Thymus (tissue), 11 donors: Measurements from ENCODE around the gene ABI3. TPM values are rescaled to one million over a fixed set of nuclear protein-coding genes. Genes with fewer than 3 reads are reported as not detected.
"Not testable (repeated sequence)": the region's sequence is repeated elsewhere in the genome, so short reads cannot be mapped to it uniquely, and the experiment has no call there.

ENCODE experiments used
- DNase-seq, 9 donors: peaks; one replicate each; pipeline ENCODE4 v3.0.0-alpha.2; 2013; ENCODE audit warnings: low spot score in 9 of 9, low read depth in 6 of 9, missing footprints in 1 of 9
- H3K27ac ChIP-seq, 2 donors: one replicate each; pipeline ENCODE4 v1.5.1; 2013; ENCODE audit warnings: control low read depth in 1 of 2, low read depth in 1 of 2, low read length in 1 of 2, mild to moderate bottlenecking in 1 of 2, moderate library complexity in 1 of 2
- H3K27me3 ChIP-seq, 2 donors: one replicate each; pipeline ENCODE4 v1.5.1; 2013; ENCODE audit warnings: low read length in 1 of 2; ENCODE audit not compliant: control insufficient read depth in 2 of 2, insufficient read depth in 1 of 2
- H3K36me3 ChIP-seq, 2 donors: one replicate each; pipeline ENCODE4 v1.5.1; 2013; ENCODE audit warnings: low read length in 1 of 2, mild to moderate bottlenecking in 1 of 2, moderate library complexity in 1 of 2; ENCODE audit not compliant: control insufficient read depth in 2 of 2, insufficient read depth in 2 of 2
- H3K4me1 ChIP-seq, 2 donors: one replicate each; pipeline ENCODE4 v1.5.1; 2013; ENCODE audit warnings: low read length in 2 of 2; ENCODE audit not compliant: control insufficient read depth in 2 of 2, insufficient read depth in 2 of 2
- H3K4me3 ChIP-seq, 2 donors: one replicate each; pipeline ENCODE4 v1.5.1; 2013; ENCODE audit warnings: low read length in 2 of 2, control low read depth in 1 of 2, mild to moderate bottlenecking in 1 of 2
- H3K9me3 ChIP-seq, 2 donors: one replicate each; pipeline ENCODE4 v1.5.1; 2013; ENCODE audit warnings: low read length in 1 of 2, mild to moderate bottlenecking in 1 of 2; ENCODE audit not compliant: control insufficient read depth in 2 of 2, insufficient read depth in 1 of 2
- WGBS: extraction: QIAGEN DNeasy Blood & Tissue Kit; methylation state at CpG from one replicate; pipeline ENCODE4 v1.1.7; 2013; 5-methylcytosine and 5-hydroxymethylcytosine counted together
- polyA plus RNA-seq: library from polyadenylated mRNA; stranded (reverse); fragments of 200-250 nt; gene quantifications from one replicate; pipeline ENCODE4 v1.2.3, GENCODE V29; 2013
- total RNA-seq: library from RNA; stranded (reverse); fragments of 120-200 nt; gene quantifications from one replicate; pipeline ENCODE4 v1.2.4, GENCODE V29; 2013
- donor health status: healthy.

Gene ABI3
- total and polyA plus RNA-seq, 2 donors = 12.6 to 13.4 TPM

- 21% methylated on average over 5 of the region's 5 CpGs for WGBS
- no peaks in the 10 kb centered on the region for H3K27me3 ChIP-seq
- H3K4me1 ChIP-seq = no peaks in the 10 kb centered on the region
- DNase-seq = peak in 6 of 9 donors; percentile 1 to 59 (median 43)
- no peaks in the 10 kb centered on the region for H3K36me3 ChIP-seq
- H3K4me3 ChIP-seq = no peak overlapping the region
- H3K27ac ChIP-seq = no peak overlapping the region
- H3K9me3 ChIP-seq = peaks cover 5 to 39% of the 10 kb centered on the region in 2 donors
These were observed 30.2 kb upstream of the ABI3 start for GRCh38 chr17:49180303-49180702.

GRCh38 chr17:49180998-49181635 is 29.4 kb upstream of the ABI3 start:
- Histone ChIP-seq H3K27me3 (no peaks in the 10 kb centered on the region), H3K27ac (no peak overlapping the region), H3K4me3 (no peak overlapping the region), H3K4me1 (no peaks in the 10 kb centered on the region), H3K9me3 (peaks cover 1 to 35% of the 10 kb centered on the region in 2 donors), H3K36me3 (no peaks in the 10 kb centered on the region)
- DNase-seq = no peak
- 81% methylated on average over 6 of the region's 6 CpGs for WGBS

- no peak for DNase-seq
- WGBS = 93% methylated on average over 5 of the region's 5 CpGs
- Histone ChIP-seq H3K9me3 (peaks cover 0 to 24% of the 10 kb centered on the region in 2 donors), H3K4me3 (no peak overlapping the region), H3K27me3 (no peaks in the 10 kb centered on the region), H3K4me1 (no peaks in the 10 kb centered on the region), H3K27ac (no peak overlapping the region), H3K36me3 (no peaks in the 10 kb centered on the region)
These were observed 27.2 kb upstream of the ABI3 start for GRCh38 chr17:49183341-49183740.

- Histone ChIP-seq H3K9me3 (peaks cover 0 to 24% of the 10 kb centered on the region in 2 donors), H3K27me3 (no peaks in the 10 kb centered on the region), H3K4me3 (no peak overlapping the region), H3K4me1 (no peaks in the 10 kb centered on the region), H3K27ac (no peak overlapping the region), H3K36me3 (no peaks in the 10 kb centered on the region)
- no peak for DNase-seq
- 94% methylated on average over 7 of the region's 7 CpGs for WGBS
These were observed 26.7 kb upstream of the ABI3 start for GRCh38 chr17:49183801-49184200.

GRCh38 chr17:49184522-49184921 is 26.0 kb upstream of the ABI3 start:
- not testable (repeated sequence) for H3K27ac ChIP-seq, H3K4me1 ChIP-seq, H3K36me3 ChIP-seq, DNase-seq, H3K4me3 ChIP-seq, H3K27me3 ChIP-seq
- peaks cover 0 to 24% of the 10 kb centered on the region in 2 donors for H3K9me3 ChIP-seq

- whole genome bisulfite sequencing = 100% methylated on average over 1 of the region's 1 CpG
These were observed 25.1 kb upstream of the ABI3 start for GRCh38 chr17:49185381-49185780.

GRCh38 chr17:49187301-49187700 is 23.2 kb upstream of the ABI3 start:
- 98% methylated on average over 3 of the region's 3 CpGs for WGBS
- Histone ChIP-seq H3K27me3 (no peaks in the 10 kb centered on the region), H3K9me3 (peaks cover 0 to 24% of the 10 kb centered on the region in 2 donors), H3K36me3 (no peaks in the 10 kb centered on the region), H3K4me1 (peaks cover 0 to 9% of the 10 kb centered on the region in 2 donors), H3K4me3 (no peak overlapping the region), H3K27ac (no peak overlapping the region)
- DNase-seq = no peak

More at GRCh38 chr17:49185381-49185780, 25.1 kb upstream of the ABI3 start:
- H3K4me3 ChIP-seq, H3K27ac ChIP-seq, H3K36me3 ChIP-seq, DNase-seq, H3K4me1 ChIP-seq, H3K27me3 ChIP-seq: not testable (repeated sequence)
- peaks cover 0 to 24% of the 10 kb centered on the region in 2 donors for H3K9me3 ChIP-seq

- no peak overlapping the region for H3K4me3 ChIP-seq
- H3K27ac ChIP-seq = no peak overlapping the region
- no peaks in the 10 kb centered on the region for H3K9me3 ChIP-seq
- DNase-seq = no peak
- WGBS = 75% methylated on average over 4 of the region's 4 CpGs
- no peaks in the 10 kb centered on the region for H3K36me3 ChIP-seq
- peaks cover 7 to 21% of the 10 kb centered on the region in 2 donors for H3K4me1 ChIP-seq
- H3K27me3 ChIP-seq = peaks cover 0 to 3% of the 10 kb centered on the region in 2 donors
These were observed 19.6 kb upstream of the ABI3 start for GRCh38 chr17:49190932-49191331.

GRCh38 chr17:49191409-49191916 is 19.0 kb upstream of the ABI3 start:
- 8% methylated on average over 8 of the region's 8 CpGs for WGBS
- DNase-seq = no peak
- Histone ChIP-seq H3K27me3 (peaks cover 0 to 3% of the 10 kb centered on the region in 2 donors), H3K9me3 (no peaks in the 10 kb centered on the region), H3K4me1 (peaks cover 7 to 21% of the 10 kb centered on the region in 2 donors), H3K4me3 (peak overlapping the region; percentile 80 to 85), H3K27ac (peak overlapping the region; percentile 99 to 100), H3K36me3 (no peaks in the 10 kb centered on the region)
